K562 (cell line): ENCODE measurements around the gene SP140L. TPM values are rescaled to one million over a fixed set of nuclear protein-coding genes. Genes with fewer than 3 reads are reported as not detected.
"Not testable (repeated sequence)": the region's sequence is repeated elsewhere in the genome, so short reads cannot be mapped to it uniquely, and the experiment has no call there.

ENCODE experiments used
- ATAC-seq: fragments of 200-7000 bp; cut with Tn5 transposase; 3 replicates; pipeline ENCODE4 v1.9.1; 2020; ENCODE audit warnings: moderate library complexity
- BruUV-seq: library from RNA; stranded (reverse); fragments of 400-500 nt; replicated peaks from 2 replicates; lab custom pipeline; 2021; lab: Mats Ljungman, UMichigan
- CTCF ChIA-PET: fragments of 300-600 bp; formaldehyde crosslinking; extraction: SDS; loops from one replicate; lab custom pipeline; 2021; ENCODE audit warnings: low intra/inter-chr PET ratio; lab: Yijun Ruan, JAX
- POLR2A ChIA-PET: fragments of 300-600, 350-650 bp; sonication (Branson Sonifier 250); formaldehyde crosslinking; extraction: SDS; loops from one replicate; lab custom pipeline; 2021; ENCODE audit warnings: antibody characterized with exemption, inconsistent platforms; lab: Yijun Ruan, JAX
- DNase-seq, 4 experiments: peaks; one replicate each; pipeline versions ENCODE4 v3.0.0 to v3.0.0-alpha.2; 2011 to 2018; ENCODE audit warnings: low spot score in 3 of 4, mixed read lengths in 3 of 4; ENCODE audit errors: extremely low read depth in 1 of 4
- FAIRE-seq: peaks from 2 replicates; lab custom pipeline; 2011; peaks lifted over from hg19 to GRCh38; lab: Jason Lieb, UNC
- H2AFZ ChIP-seq: 2 replicates; pipeline ENCODE4 v1.6.0; 2011; ENCODE audit warnings: low read depth, low read length, control low read depth, inconsistent platforms
- H3K27ac ChIP-seq: fragments of 200-600 bp; 3 replicates; pipeline ENCODE4 v1.8.0; 2011; ENCODE audit warnings: low read depth, mild to moderate bottlenecking, control low read depth, inconsistent platforms, low read length, moderate library complexity, mixed read lengths; ENCODE audit errors: extremely low read depth
- H3K27me3 ChIP-seq, 2 experiments: fragments of 300-600 bp in 1 of 2; 2 replicates in 1 of 2; 3 replicates in 1 of 2; pipeline versions ENCODE4 v1.6.0 to v1.8.0; 2011; ENCODE audit warnings: inconsistent platforms in 2 of 2, low read length in 2 of 2, mild to moderate bottlenecking in 1 of 2, mixed read lengths in 1 of 2, moderate library complexity in 1 of 2; ENCODE audit not compliant: control insufficient read depth in 2 of 2, insufficient read depth in 2 of 2
- H3K36me3 ChIP-seq: fragments of 300-600 bp; 3 replicates; pipeline ENCODE4 v1.8.0; 2011; ENCODE audit warnings: mild to moderate bottlenecking, low read length, inconsistent platforms; ENCODE audit not compliant: control insufficient read depth, insufficient read depth
- H3K4me1 ChIP-seq, 2 experiments: fragments of 200-600 bp in 1 of 2; replicated peaks in 1 of 2; 2 replicates in 1 of 2; 3 replicates in 1 of 2; pipeline versions ENCODE4 v1.5.1 to v1.8.0; 2011; ENCODE audit warnings: inconsistent platforms in 2 of 2, low read length in 2 of 2, mild to moderate bottlenecking in 1 of 2, mixed read lengths in 1 of 2, moderate library complexity in 1 of 2; ENCODE audit not compliant: control insufficient read depth in 2 of 2, insufficient read depth in 2 of 2
- H3K4me2 ChIP-seq: 2 replicates; pipeline ENCODE4 v1.6.1; 2011; ENCODE audit warnings: low read length, control low read depth, inconsistent platforms, mixed read lengths; ENCODE audit not compliant: insufficient read depth
- H3K4me3 ChIP-seq: fragments of 200-600 bp; sonication (generic), shearing (Covaris generic); 2 replicates; pipeline ENCODE4 v1.5.1; 2016; ENCODE audit warnings: control low read depth, inconsistent platforms
- H3K79me2 ChIP-seq: fragments of 200-600 bp; 3 replicates; pipeline ENCODE4 v1.8.0; 2011; ENCODE audit warnings: low read length, inconsistent platforms; ENCODE audit not compliant: control insufficient read depth, insufficient read depth
- H3K9ac ChIP-seq, 2 experiments: 2 replicates each; pipeline versions ENCODE4 v1.6.0 to v1.6.1; 2011; ENCODE audit warnings: low read depth in 2 of 2, low read length in 2 of 2, control low read depth in 1 of 2, inconsistent platforms in 1 of 2, mild to moderate bottlenecking in 1 of 2, mixed read lengths in 1 of 2; ENCODE audit not compliant: insufficient read depth in 1 of 2
- H3K9me1 ChIP-seq: one replicate; pipeline ENCODE4 v1.6.0; 2011; ENCODE audit warnings: inconsistent platforms, mild to moderate bottlenecking, low read length, moderate library complexity; ENCODE audit not compliant: control insufficient read depth, insufficient read depth
- H3K9me3 ChIP-seq: replicated peaks from 2 replicates; pipeline ENCODE4 v1.5.1; 2011; ENCODE audit warnings: low read depth, low read length, inconsistent platforms; ENCODE audit not compliant: control insufficient read depth, insufficient read depth
- H4K20me1 ChIP-seq: replicated peaks from 2 replicates; pipeline ENCODE4 v1.6.1; 2011; ENCODE audit warnings: low read length, inconsistent platforms, mixed read lengths; ENCODE audit not compliant: control insufficient read depth, insufficient read depth
- CTBP1 ChIP-seq: fragments of 450-650 bp; IDR thresholded peaks from 2 replicates; pipeline ENCODE4 v1.6.1; 2016; ENCODE audit warnings: borderline replicate concordance
- EHMT2 ChIP-seq: fragments of 450-650 bp; IDR thresholded peaks from 2 replicates; pipeline ENCODE4 v1.6.1; 2018; ENCODE audit warnings: antibody characterized with exemption
- MIER1 ChIP-seq: fragments of 450-650 bp; IDR thresholded peaks from 2 replicates; pipeline ENCODE4 v1.6.1; 2016; ENCODE audit warnings: antibody characterized with exemption, mild to moderate bottlenecking, low read depth
- REST ChIP-seq, 2 experiments: fragments of 450-650 bp; formaldehyde crosslinking in 1 of 2; IDR thresholded peaks; 2 replicates each; pipeline versions ENCODE4 v1.4.0 to v1.6.1; 2014 to 2020; ENCODE audit warnings: mild to moderate bottlenecking in 2 of 2, borderline replicate concordance in 1 of 2, low read depth in 1 of 2
- ZBTB11 ChIP-seq, 3 experiments: fragments of 200-800 bp in 1 of 3; fragments of 250-450 bp in 1 of 3; fragments of 450-650 bp in 1 of 3; sonication (Bioruptor Pico) in 1 of 3; sonication (Bioruptor generic) in 1 of 3; formaldehyde crosslinking in 1 of 3; IDR thresholded peaks; 2 replicates each; pipeline versions ENCODE4 v1.6.1 to v1.8.0; 2016 to 2022; ENCODE audit warnings: mild to moderate bottlenecking in 2 of 3, missing genetic modification characterization in 2 of 3, missing compliant biosample characterization in 1 of 3, moderate library complexity in 1 of 3
- ZNF311 ChIP-seq: fragments of 250-450 bp; sonication (Bioruptor Pico); IDR thresholded peaks from 2 replicates; pipeline ENCODE4 v1.4.0; 2020; ENCODE audit warnings: mild to moderate bottlenecking, moderate library complexity
- WGBS: fragments of 100-300 bp; shearing (Covaris generic); methylation state at CpG from one replicate; pipeline ENCODE4 v1.1.6; 2016; ENCODE audit warnings: low coverage, mixed read lengths; ENCODE audit not compliant: insufficient coverage; ENCODE audit errors: missing lambda C conversion rate; 5-methylcytosine and 5-hydroxymethylcytosine counted together
- in situ Hi-C: fragments of 300-500 bp; cut with MboI; formaldehyde crosslinking; loops from 4 replicates; pipeline ENCODE4 v1.15.0; 2018; ENCODE audit warnings: inconsistent platforms, mixed read lengths
- intact Hi-C: fragments of 100-400 bp; cut with micrococcal nuclease; formaldehyde crosslinking; loops from 2 replicates; pipeline ENCODE4 v1.14.2; 2022
- polyA plus RNA-seq, 8 experiments: library from polyadenylated mRNA; depleted of rRNA in 4 of 8; stranded (reverse) in 5 of 8; unstranded in 3 of 8; fragments of >200 nt; fragmentation: Nextera tagmentation in 2 of 8; fragmentation: Illumina TruSeq in 1 of 8; extraction: Ambion mirVana in 2 of 8; extraction: Trizol in 1 of 8; gene quantifications; 2 replicates each; pipeline versions ENCODE4 v1.2.1 to v1.2.3, GENCODE V29; 2011 to 2014; ENCODE audit warnings: inconsistent platforms in 1 of 8, missing spikeins in 1 of 8
- total RNA-seq, 7 experiments: library from RNA; depleted of rRNA in 6 of 7; stranded (reverse); fragments of >200 nt in 6 of 7; fragmentation: Illumina TruSeq in 2 of 7; extraction: Trizol in 2 of 7; gene quantifications; 2 replicates each; pipeline versions ENCODE4 v1.2.1 to v1.2.3, GENCODE V29; 2011 to 2021; ENCODE audit warnings: low replicate concordance in 1 of 7

SP140L gene
- total and polyA plus RNA-seq, 9 of the 15 experiments (the other 6 are each of a cell fraction or from before 2014, with no cell fraction given), result 4.0 to 15.5 (median 11.3) TPM

GRCh38 chr2:230286048-230286447 is 40.9 kb upstream of the SP140L start (continued):
- no peak for TF ChIP-seq ZBTB11 (CRISPR knock-in tag; IDR thresholded peaks at IDR 0.05)
- TF ChIP-seq ZNF311 (CRISPR knock-in tag), result no peak
- no peak for TF ChIP-seq CTBP1

GRCh38 chr2:230289311-230289710 is 37.7 kb upstream of the SP140L start:
- FAIRE-seq, H3K27me3 ChIP-seq, H3K4me1 ChIP-seq, H3K36me3 ChIP-seq, H4K20me1 ChIP-seq, H3K9me1 ChIP-seq, ATAC-seq, H3K27ac ChIP-seq, H3K9ac ChIP-seq, H3K4me3 ChIP-seq, H3K79me2 ChIP-seq, H3K4me2 ChIP-seq, in situ Hi-C loops, BruUV-seq, H2AFZ ChIP-seq, intact Hi-C loops, CTCF ChIA-PET, H3K9me3 ChIP-seq: not testable (repeated sequence)
- WGBS, result 0% methylated on average over 4 of the region's 4 CpGs
- peak in 1 of 4 experiments; percentile 33 for DNase-seq
- POLR2A ChIA-PET, result interaction anchor here (0.6 to 1.0 kb wide), 2 partner anchors 11 to 218 kb away, joined by 3 read pairs; no protein-coding TSS in a partner anchor
- TF ChIP-seq REST (IDR thresholded peaks at IDR 0.05; ENCODE audit: borderline replicate concordance) (peak; percentile 97), REST (CRISPR knock-in tag; IDR thresholded peaks at IDR 0.05; ENCODE audit: low read depth) (peak; percentile 84), EHMT2 (peak; percentile 92), MIER1 (peak; percentile 84)
